GM13977 (cell line): ENCODE measurements around the gene CNTN4.
A peak's percentile ranks its signal among the peaks of the same experiment; 100 is the strongest.

Source experiments
- DNase-seq: peaks from one replicate; pipeline ENCODE4 v3.0.0; 2012; ENCODE audit warnings: low spot score
- in situ Hi-C: fragments of 300-500 bp; cut with MboI; formaldehyde crosslinking; loops from one replicate; pipeline ENCODE4 v1.12.0; 2022; ENCODE audit warnings: low sequenced_read_pairs, low pct_unique_long_range_greater_than_20kb, mixed read lengths, inconsistent platforms; ENCODE audit not compliant: unreplicated experiment
- TF ChIP-seq, protein P1 (sequence below): IDR thresholded peaks from 2 replicates; pipeline ENCODE4 v1.5.1; 2012; ENCODE audit warnings: mild to moderate bottlenecking, control low read depth; ENCODE audit not compliant: insufficient read depth; ENCODE audit errors: extremely low read depth, missing control alignments

CNTN4 gene

GRCh38 chr3:2158828-2159227 is 60.2 kb downstream of the CNTN4 start:
- in situ Hi-C loops = no loop called here
- TF ChIP-seq, protein P1, sequence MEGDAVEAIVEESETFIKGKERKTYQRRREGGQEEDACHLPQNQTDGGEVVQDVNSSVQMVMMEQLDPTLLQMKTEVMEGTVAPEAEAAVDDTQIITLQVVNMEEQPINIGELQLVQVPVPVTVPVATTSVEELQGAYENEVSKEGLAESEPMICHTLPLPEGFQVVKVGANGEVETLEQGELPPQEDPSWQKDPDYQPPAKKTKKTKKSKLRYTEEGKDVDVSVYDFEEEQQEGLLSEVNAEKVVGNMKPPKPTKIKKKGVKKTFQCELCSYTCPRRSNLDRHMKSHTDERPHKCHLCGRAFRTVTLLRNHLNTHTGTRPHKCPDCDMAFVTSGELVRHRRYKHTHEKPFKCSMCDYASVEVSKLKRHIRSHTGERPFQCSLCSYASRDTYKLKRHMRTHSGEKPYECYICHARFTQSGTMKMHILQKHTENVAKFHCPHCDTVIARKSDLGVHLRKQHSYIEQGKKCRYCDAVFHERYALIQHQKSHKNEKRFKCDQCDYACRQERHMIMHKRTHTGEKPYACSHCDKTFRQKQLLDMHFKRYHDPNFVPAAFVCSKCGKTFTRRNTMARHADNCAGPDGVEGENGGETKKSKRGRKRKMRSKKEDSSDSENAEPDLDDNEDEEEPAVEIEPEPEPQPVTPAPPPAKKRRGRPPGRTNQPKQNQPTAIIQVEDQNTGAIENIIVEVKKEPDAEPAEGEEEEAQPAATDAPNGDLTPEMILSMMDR = no peak
- DNase-seq = no peak

GRCh38 chr3:2166552-2166951 is 67.9 kb downstream of the CNTN4 start:
- in situ Hi-C loops = no loop called here
- DNase-seq = no peak
- TF ChIP-seq, protein P1 = peak; percentile 28

- TF ChIP-seq, protein P1 = no peak
- DNase-seq = no peak
- in situ Hi-C loops = no loop called here
Observed at GRCh38 chr3:2172561-2173171, 74.0 kb downstream of the CNTN4 start.

DNA sequence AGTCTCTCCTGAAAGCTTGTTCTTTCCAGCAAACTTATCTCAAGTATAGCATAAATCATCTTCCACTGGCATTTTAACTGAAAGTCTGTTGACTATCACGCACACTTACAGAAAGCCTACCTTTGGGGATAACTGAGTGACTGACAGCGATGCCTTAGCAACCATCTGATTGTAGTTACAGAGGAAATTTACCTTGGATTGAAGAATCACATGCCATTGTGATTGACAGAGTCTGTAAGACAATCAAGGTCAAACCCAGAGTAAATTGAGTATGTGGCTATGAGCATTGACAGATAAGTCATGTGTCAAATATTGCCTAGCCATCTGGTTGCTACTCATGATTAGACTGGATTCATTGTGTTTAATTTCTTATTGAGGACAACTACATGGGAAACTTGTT is 82.0 kb downstream of the CNTN4 start:
- TF ChIP-seq, protein P1 = no peak
- no peak for DNase-seq
- in situ Hi-C loops = no loop called here

DNA sequence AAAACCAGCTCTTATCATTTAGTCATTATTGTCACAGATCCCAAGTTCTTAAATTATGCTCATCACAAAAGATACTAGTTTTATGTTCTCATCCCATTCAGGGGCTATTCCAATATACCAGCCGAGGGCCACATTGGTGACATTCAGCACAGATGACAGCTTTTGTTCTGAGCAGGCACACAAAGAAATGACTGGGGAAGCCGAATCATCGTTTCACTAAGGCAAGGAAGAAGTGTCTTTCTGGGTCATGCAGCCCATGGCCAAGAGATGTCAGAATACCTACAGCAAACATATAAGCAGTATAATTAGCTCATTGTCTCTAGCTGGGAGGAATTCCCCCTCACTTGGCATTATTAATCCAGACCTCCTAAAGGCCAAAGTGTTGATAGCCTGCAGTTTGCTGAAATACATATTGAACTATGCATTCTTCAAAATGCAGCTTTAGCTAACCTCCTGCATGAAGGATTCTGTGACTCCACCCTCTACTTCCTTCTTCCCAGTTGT is 100.2 kb downstream of the CNTN4 start:
- no peak for DNase-seq
- TF ChIP-seq, protein P1 = no peak
- in situ Hi-C loops = no loop called here

GRCh38 chr3:2204054-2204453 is 105.4 kb downstream of the CNTN4 start:
- DNase-seq = no peak
- in situ Hi-C loops = no loop called here
- TF ChIP-seq, protein P1 = no peak

GRCh38 chr3:2205692-2206091 is 107.0 kb downstream of the CNTN4 start:
- TF ChIP-seq, protein P1 = no peak
- in situ Hi-C loops = no loop called here
- no peak for DNase-seq
